HepG2 (cell line): ENCODE measurements around the gene ST6GALNAC4. TPM values are rescaled to one million over a fixed set of nuclear protein-coding genes. Genes with fewer than 3 reads are reported as not detected.
A peak's percentile ranks its signal among the peaks of the same experiment; 100 is the strongest.

Source experiments
- BCL6 ChIP-seq: IDR thresholded peaks from 2 replicates; pipeline ENCODE4 v1.6.1; 2016; ENCODE audit warnings: missing genetic modification reagents, missing compliant biosample characterization
- JUN ChIP-seq: sonication (generic); formaldehyde crosslinking; IDR thresholded peaks from 2 replicates; pipeline ENCODE4 v1.4.0; 2020; ENCODE audit warnings: mild to moderate bottlenecking, missing genetic modification reagents
- U2AF2 ChIP-seq: fragments of 200-400 bp; formaldehyde crosslinking; IDR thresholded peaks from 2 replicates; pipeline ENCODE4 v1.6.1; 2017; ENCODE audit warnings: low read depth, mild to moderate bottlenecking, low read length
- ZNF329 ChIP-seq: sonication (generic); formaldehyde crosslinking; IDR thresholded peaks from 2 replicates; pipeline ENCODE4 v1.9.0; 2021; ENCODE audit warnings: low read depth, mild to moderate bottlenecking, missing genetic modification reagents
- ZNF598 ChIP-seq: sonication (generic); formaldehyde crosslinking; IDR thresholded peaks from 2 replicates; pipeline ENCODE4 v1.5.1; 2020; ENCODE audit warnings: mild to moderate bottlenecking, missing genetic modification reagents, borderline replicate concordance
- ZNF614 ChIP-seq: IDR thresholded peaks from 2 replicates; pipeline ENCODE4 v1.6.1; 2018; ENCODE audit warnings: missing biosample characterization, missing genetic modification reagents, inconsistent platforms, borderline replicate concordance
- ZNF749 ChIP-seq: sonication (generic); formaldehyde crosslinking; IDR thresholded peaks from 2 replicates; pipeline ENCODE4 v1.8.0; 2022; ENCODE audit warnings: mild to moderate bottlenecking, missing genetic modification reagents, moderate library complexity, borderline replicate concordance
- polyA plus RNA-seq, 8 experiments: library from polyadenylated mRNA; depleted of rRNA in 3 of 8; stranded (reverse) in 7 of 8; unstranded in 1 of 8; fragments of >200 nt; fragmentation: Illumina TruSeq in 4 of 8; extraction: Trizol in 4 of 8; gene quantifications; 2 replicates each; pipeline versions ENCODE4 v1.2.1 to v1.2.3, GENCODE V29; 2011 to 2016; ENCODE audit warnings: low read depth in 4 of 8, missing spikeins in 1 of 8, mixed read lengths in 1 of 8; ENCODE audit not compliant: insufficient read depth in 1 of 8
- total RNA-seq, 5 experiments: library from RNA; depleted of rRNA; stranded (reverse); fragments of >200 nt; fragmentation: Illumina TruSeq; extraction: Trizol; gene quantifications; 2 replicates each; pipeline ENCODE4 v1.2.3, GENCODE V29; 2016; ENCODE audit warnings: low read depth in 1 of 5
- TF ChIP-seq, protein P1 (sequence below): sonication (generic); formaldehyde crosslinking; IDR thresholded peaks from 2 replicates; pipeline ENCODE4 v1.8.1; 2023; ENCODE audit warnings: mild to moderate bottlenecking, missing genetic modification reagents, borderline replicate concordance
- TF ChIP-seq, protein P2 (sequence below): sonication (generic); formaldehyde crosslinking; IDR thresholded peaks from 2 replicates; pipeline ENCODE4 v1.4.0; 2020; ENCODE audit warnings: mild to moderate bottlenecking, missing genetic modification reagents
- TF ChIP-seq, protein P3 (sequence below): IDR thresholded peaks from 2 replicates; pipeline ENCODE4 v1.6.1; 2016; ENCODE audit warnings: control low read depth
- TF ChIP-seq, protein P4 (sequence below): sonication (generic); formaldehyde crosslinking; IDR thresholded peaks from 2 replicates; pipeline ENCODE4 v1.9.0; 2022; ENCODE audit warnings: low read depth, missing genetic modification reagents
- TF ChIP-seq, protein P5 (sequence below): IDR thresholded peaks from 2 replicates; pipeline ENCODE4 v1.6.1; 2016; ENCODE audit warnings: low read depth, missing genetic modification reagents, missing compliant biosample characterization
- TF ChIP-seq, protein P6 (sequence below): sonication (generic); formaldehyde crosslinking; IDR thresholded peaks from 2 replicates; pipeline ENCODE4 v1.4.0; 2020; ENCODE audit warnings: mild to moderate bottlenecking, missing genetic modification reagents

ST6GALNAC4 gene
- total and polyA plus RNA-seq, 2 of the 13 experiments (the other 11 are each of a cell fraction or from before 2014, with no cell fraction given), result 18.8 to 27.7 TPM

DNA sequence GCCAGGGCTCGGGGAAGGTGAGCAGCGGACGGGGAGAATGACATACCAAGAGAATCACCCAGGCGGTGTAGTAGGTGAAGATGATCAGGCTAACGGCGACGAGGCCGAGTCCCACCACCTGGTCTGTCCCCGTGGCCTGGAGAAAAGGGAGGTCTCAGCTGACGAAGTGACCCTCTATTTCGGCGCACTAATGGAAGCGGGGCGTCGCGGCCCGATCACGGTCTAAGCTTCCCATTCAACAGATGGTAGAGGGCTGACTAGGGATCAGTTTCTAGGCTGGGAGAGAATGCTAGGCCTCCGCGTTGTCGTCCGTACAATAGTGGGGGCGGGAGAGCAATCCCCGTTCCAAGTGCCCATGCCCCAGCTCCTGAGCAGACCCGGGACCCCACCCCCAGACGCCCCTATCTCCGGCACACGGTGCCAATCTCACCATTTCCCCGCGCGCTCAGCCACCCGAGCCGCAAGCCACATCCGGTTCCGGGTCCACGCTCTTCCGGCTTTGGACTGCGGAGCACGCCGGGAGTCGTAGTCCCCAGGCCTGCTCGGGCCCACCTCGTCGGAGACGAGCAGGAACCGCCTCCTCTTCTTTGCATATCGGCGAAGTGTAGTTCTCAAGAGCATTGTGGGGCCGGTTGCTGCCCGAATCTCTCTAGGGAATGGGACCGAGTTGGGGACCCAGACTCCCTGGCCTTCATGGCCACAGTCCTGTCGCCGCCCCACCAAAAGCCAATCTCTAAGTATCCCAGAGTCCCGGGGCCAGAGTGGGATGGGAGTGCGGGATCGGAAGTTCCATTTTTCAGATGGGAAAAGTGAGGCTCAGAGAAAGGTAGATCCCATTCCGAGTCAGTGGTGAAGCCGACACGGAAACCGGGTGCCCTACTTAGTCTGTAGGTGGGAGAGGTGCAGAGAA is 20.8 kb upstream of the ST6GALNAC4 start, which contains the start of gene DPM2 (continued):
- TF ChIP-seq ZNF749, result peak; percentile 59; the same call in 1 of the 2 replicates
- TF ChIP-seq, protein P1, sequence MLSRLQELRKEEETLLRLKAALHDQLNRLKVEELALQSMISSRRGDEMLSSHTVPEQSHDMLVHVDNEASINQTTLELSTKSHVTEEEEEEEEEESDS (CRISPR knock-in tag), result no peak
- TF ChIP-seq, protein P2, sequence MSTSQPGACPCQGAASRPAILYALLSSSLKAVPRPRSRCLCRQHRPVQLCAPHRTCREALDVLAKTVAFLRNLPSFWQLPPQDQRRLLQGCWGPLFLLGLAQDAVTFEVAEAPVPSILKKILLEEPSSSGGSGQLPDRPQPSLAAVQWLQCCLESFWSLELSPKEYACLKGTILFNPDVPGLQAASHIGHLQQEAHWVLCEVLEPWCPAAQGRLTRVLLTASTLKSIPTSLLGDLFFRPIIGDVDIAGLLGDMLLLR (CRISPR knock-in tag), result no peak
- TF ChIP-seq ZNF614 (CRISPR knock-in tag), result no peak
- no peak for TF ChIP-seq JUN (CRISPR knock-in tag)
- TF ChIP-seq, protein P3, sequence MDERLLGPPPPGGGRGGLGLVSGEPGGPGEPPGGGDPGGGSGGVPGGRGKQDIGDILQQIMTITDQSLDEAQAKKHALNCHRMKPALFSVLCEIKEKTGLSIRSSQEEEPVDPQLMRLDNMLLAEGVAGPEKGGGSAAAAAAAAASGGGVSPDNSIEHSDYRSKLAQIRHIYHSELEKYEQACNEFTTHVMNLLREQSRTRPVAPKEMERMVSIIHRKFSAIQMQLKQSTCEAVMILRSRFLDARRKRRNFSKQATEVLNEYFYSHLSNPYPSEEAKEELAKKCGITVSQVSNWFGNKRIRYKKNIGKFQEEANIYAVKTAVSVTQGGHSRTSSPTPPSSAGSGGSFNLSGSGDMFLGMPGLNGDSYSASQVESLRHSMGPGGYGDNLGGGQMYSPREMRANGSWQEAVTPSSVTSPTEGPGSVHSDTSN (CRISPR knock-in tag), result no peak
- TF ChIP-seq U2AF2, result no peak
- no peak for TF ChIP-seq ZNF329 (CRISPR knock-in tag)
- TF ChIP-seq, protein P4, sequence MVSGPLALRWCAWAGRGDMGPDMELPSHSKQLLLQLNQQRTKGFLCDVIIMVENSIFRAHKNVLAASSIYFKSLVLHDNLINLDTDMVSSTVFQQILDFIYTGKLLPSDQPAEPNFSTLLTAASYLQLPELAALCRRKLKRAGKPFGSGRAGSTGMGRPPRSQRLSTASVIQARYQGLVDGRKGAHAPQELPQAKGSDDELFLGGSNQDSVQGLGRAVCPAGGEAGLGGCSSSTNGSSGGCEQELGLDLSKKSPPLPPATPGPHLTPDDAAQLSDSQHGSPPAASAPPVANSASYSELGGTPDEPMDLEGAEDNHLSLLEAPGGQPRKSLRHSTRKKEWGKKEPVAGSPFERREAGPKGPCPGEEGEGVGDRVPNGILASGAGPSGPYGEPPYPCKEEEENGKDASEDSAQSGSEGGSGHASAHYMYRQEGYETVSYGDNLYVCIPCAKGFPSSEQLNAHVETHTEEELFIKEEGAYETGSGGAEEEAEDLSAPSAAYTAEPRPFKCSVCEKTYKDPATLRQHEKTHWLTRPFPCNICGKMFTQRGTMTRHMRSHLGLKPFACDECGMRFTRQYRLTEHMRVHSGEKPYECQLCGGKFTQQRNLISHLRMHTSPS (CRISPR knock-in tag), result peak; percentile 43
- TF ChIP-seq, protein P5, sequence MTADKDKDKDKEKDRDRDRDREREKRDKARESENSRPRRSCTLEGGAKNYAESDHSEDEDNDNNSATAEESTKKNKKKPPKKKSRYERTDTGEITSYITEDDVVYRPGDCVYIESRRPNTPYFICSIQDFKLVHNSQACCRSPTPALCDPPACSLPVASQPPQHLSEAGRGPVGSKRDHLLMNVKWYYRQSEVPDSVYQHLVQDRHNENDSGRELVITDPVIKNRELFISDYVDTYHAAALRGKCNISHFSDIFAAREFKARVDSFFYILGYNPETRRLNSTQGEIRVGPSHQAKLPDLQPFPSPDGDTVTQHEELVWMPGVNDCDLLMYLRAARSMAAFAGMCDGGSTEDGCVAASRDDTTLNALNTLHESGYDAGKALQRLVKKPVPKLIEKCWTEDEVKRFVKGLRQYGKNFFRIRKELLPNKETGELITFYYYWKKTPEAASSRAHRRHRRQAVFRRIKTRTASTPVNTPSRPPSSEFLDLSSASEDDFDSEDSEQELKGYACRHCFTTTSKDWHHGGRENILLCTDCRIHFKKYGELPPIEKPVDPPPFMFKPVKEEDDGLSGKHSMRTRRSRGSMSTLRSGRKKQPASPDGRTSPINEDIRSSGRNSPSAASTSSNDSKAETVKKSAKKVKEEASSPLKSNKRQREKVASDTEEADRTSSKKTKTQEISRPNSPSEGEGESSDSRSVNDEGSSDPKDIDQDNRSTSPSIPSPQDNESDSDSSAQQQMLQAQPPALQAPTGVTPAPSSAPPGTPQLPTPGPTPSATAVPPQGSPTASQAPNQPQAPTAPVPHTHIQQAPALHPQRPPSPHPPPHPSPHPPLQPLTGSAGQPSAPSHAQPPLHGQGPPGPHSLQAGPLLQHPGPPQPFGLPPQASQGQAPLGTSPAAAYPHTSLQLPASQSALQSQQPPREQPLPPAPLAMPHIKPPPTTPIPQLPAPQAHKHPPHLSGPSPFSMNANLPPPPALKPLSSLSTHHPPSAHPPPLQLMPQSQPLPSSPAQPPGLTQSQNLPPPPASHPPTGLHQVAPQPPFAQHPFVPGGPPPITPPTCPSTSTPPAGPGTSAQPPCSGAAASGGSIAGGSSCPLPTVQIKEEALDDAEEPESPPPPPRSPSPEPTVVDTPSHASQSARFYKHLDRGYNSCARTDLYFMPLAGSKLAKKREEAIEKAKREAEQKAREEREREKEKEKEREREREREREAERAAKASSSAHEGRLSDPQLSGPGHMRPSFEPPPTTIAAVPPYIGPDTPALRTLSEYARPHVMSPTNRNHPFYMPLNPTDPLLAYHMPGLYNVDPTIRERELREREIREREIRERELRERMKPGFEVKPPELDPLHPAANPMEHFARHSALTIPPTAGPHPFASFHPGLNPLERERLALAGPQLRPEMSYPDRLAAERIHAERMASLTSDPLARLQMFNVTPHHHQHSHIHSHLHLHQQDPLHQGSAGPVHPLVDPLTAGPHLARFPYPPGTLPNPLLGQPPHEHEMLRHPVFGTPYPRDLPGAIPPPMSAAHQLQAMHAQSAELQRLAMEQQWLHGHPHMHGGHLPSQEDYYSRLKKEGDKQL, result no peak
- TF ChIP-seq ZNF598 (CRISPR knock-in tag), result 0 out of 2 replicates have a peak, but pooled peaks have one; percentile 46
- TF ChIP-seq BCL6 (CRISPR knock-in tag), result no peak; the same call in 1 of the 2 replicates
- TF ChIP-seq, protein P6, sequence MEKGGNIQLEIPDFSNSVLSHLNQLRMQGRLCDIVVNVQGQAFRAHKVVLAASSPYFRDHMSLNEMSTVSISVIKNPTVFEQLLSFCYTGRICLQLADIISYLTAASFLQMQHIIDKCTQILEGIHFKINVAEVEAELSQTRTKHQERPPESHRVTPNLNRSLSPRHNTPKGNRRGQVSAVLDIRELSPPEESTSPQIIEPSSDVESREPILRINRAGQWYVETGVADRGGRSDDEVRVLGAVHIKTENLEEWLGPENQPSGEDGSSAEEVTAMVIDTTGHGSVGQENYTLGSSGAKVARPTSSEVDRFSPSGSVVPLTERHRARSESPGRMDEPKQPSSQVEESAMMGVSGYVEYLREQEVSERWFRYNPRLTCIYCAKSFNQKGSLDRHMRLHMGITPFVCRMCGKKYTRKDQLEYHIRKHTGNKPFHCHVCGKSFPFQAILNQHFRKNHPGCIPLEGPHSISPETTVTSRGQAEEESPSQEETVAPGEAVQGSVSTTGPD (CRISPR knock-in tag), result no peak
